ACC112 (cell line): ENCODE results near the gene PRKCB.

ENCODE experiments used
- H2AFZ ChIP-seq: fragments of 200-600 bp; sonication (generic); one replicate; pipeline ENCODE4 v1.6.0; 2017; ENCODE audit warnings: antibody characterized with exemption, low read length; ENCODE audit not compliant: unreplicated experiment
- H3K27ac ChIP-seq: fragments of 200-600 bp; sonication (generic); 2 replicates; pipeline ENCODE4 v1.5.1; 2014; ENCODE audit warnings: low read depth, mild to moderate bottlenecking, antibody characterized with exemption, low read length, moderate library complexity
- H3K27me3 ChIP-seq: fragments of 200-600 bp; sonication (generic); 2 replicates; pipeline ENCODE4 v1.6.1; 2014; ENCODE audit warnings: mild to moderate bottlenecking, antibody characterized with exemption, low read length, moderate library complexity, mixed read lengths; ENCODE audit not compliant: insufficient read depth
- H3K36me3 ChIP-seq: fragments of 200-600 bp; sonication (generic); 2 replicates; pipeline ENCODE4 v1.6.1; 2016; ENCODE audit warnings: mild to moderate bottlenecking, antibody characterized with exemption, low read length, moderate library complexity, mixed read lengths; ENCODE audit not compliant: insufficient read depth
- H3K4me1 ChIP-seq: fragments of 200-600 bp; sonication (generic); one replicate; pipeline ENCODE4 v1.6.1; 2016; ENCODE audit warnings: low read length, mixed read lengths; ENCODE audit not compliant: insufficient read depth, unreplicated experiment, control insufficient read depth
- H3K4me3 ChIP-seq: fragments of 200-600 bp; sonication (generic); 2 replicates; pipeline ENCODE4 v1.5.1; 2014; ENCODE audit warnings: mild to moderate bottlenecking, low read depth, low read length
- H3K79me2 ChIP-seq: fragments of 200-600 bp; sonication (generic); one replicate; pipeline ENCODE4 v1.6.0; 2016; ENCODE audit warnings: low read length; ENCODE audit not compliant: control insufficient read depth, unreplicated experiment, insufficient read depth

The PRKCB gene

GRCh38 chr16:24129412-24129918, 293.7 kb downstream of the PRKCB start:
- Histone ChIP-seq H3K36me3 (no peaks in the 10 kb centered on the region), H2AFZ (no peak overlapping the region), H3K79me2 (no peaks in the 10 kb centered on the region), H3K27ac (no peak overlapping the region), H3K27me3 (no peaks in the 10 kb centered on the region), H3K4me1 (no peaks in the 10 kb centered on the region), H3K4me3 (no peak overlapping the region)

GRCh38 chr16:24130494-24131085, 294.8 kb downstream of the PRKCB start:
- no peaks in the 10 kb centered on the region for H3K27me3 ChIP-seq
- H3K4me3 ChIP-seq = no peak overlapping the region
- no peaks in the 10 kb centered on the region for H3K4me1 ChIP-seq
- no peaks in the 10 kb centered on the region for H3K79me2 ChIP-seq
- H2AFZ ChIP-seq = no peak overlapping the region
- no peaks in the 10 kb centered on the region for H3K36me3 ChIP-seq
- no peak overlapping the region for H3K27ac ChIP-seq

GRCh38 chr16:24131294-24131693, 295.5 kb downstream of the PRKCB start:
- no peak overlapping the region for H2AFZ ChIP-seq
- H3K27me3 ChIP-seq = no peaks in the 10 kb centered on the region
- H3K4me1 ChIP-seq = no peaks in the 10 kb centered on the region
- H3K4me3 ChIP-seq = no peak overlapping the region
- H3K36me3 ChIP-seq = no peaks in the 10 kb centered on the region
- no peak overlapping the region for H3K27ac ChIP-seq
- H3K79me2 ChIP-seq = no peaks in the 10 kb centered on the region

- Histone ChIP-seq H3K36me3 (no peaks in the 10 kb centered on the region), H3K79me2 (no peaks in the 10 kb centered on the region), H3K27me3 (no peaks in the 10 kb centered on the region)
These were observed 296.4 kb downstream of the PRKCB start for GRCh38 chr16:24132048-24132796.

GRCh38 chr16:24132797-24133155, 297.0 kb downstream of the PRKCB start:
- no peaks in the 10 kb centered on the region for H3K27me3 ChIP-seq
- no peak overlapping the region for H3K4me3 ChIP-seq

More at GRCh38 chr16:24132048-24132796, 296.4 kb downstream of the PRKCB start:
- no peaks in the 10 kb centered on the region for H3K4me1 ChIP-seq
- H3K27ac ChIP-seq = no peak overlapping the region
- no peak overlapping the region for H2AFZ ChIP-seq
- H3K4me3 ChIP-seq = no peak overlapping the region

GRCh38 chr16:24135624-24136565, 300.1 kb downstream of the PRKCB start:
- Histone ChIP-seq H3K27me3 (no peaks in the 10 kb centered on the region), H3K79me2 (no peaks in the 10 kb centered on the region), H3K4me3 (no peak overlapping the region), H3K27ac (no peak overlapping the region), H3K4me1 (no peaks in the 10 kb centered on the region), H2AFZ (no peak overlapping the region), H3K36me3 (no peaks in the 10 kb centered on the region)

More at GRCh38 chr16:24132797-24133155, 297.0 kb downstream of the PRKCB start:
- no peaks in the 10 kb centered on the region for H3K79me2 ChIP-seq
- no peaks in the 10 kb centered on the region for H3K36me3 ChIP-seq
- no peak overlapping the region for H2AFZ ChIP-seq
- H3K4me1 ChIP-seq = no peaks in the 10 kb centered on the region
- no peak overlapping the region for H3K27ac ChIP-seq

- no peak overlapping the region for H3K27ac ChIP-seq
- H3K36me3 ChIP-seq = no peaks in the 10 kb centered on the region
These were observed 302.2 kb downstream of the PRKCB start for GRCh38 chr16:24138024-24138423.

GRCh38 chr16:24138575-24138974, 302.8 kb downstream of the PRKCB start:
- Histone ChIP-seq H2AFZ (no peak overlapping the region), H3K79me2 (no peaks in the 10 kb centered on the region), H3K27ac (no peak overlapping the region), H3K27me3 (no peaks in the 10 kb centered on the region), H3K4me1 (no peaks in the 10 kb centered on the region), H3K36me3 (no peaks in the 10 kb centered on the region), H3K4me3 (no peak overlapping the region)

More at GRCh38 chr16:24138024-24138423, 302.2 kb downstream of the PRKCB start:
- Histone ChIP-seq H3K79me2 (no peaks in the 10 kb centered on the region), H3K4me1 (no peaks in the 10 kb centered on the region), H3K27me3 (no peaks in the 10 kb centered on the region), H3K4me3 (no peak overlapping the region), H2AFZ (no peak overlapping the region)

- no peaks in the 10 kb centered on the region for H3K27me3 ChIP-seq
- no peak overlapping the region for H3K27ac ChIP-seq
- no peaks in the 10 kb centered on the region for H3K79me2 ChIP-seq
- H3K4me1 ChIP-seq = no peaks in the 10 kb centered on the region
- no peak overlapping the region for H2AFZ ChIP-seq
- no peaks in the 10 kb centered on the region for H3K36me3 ChIP-seq
- H3K4me3 ChIP-seq = no peak overlapping the region
These were observed 303.5 kb downstream of the PRKCB start for GRCh38 chr16:24139282-24139681.

- Histone ChIP-seq H3K36me3 (no peaks in the 10 kb centered on the region), H3K27ac (no peak overlapping the region), H3K79me2 (no peaks in the 10 kb centered on the region)
These were observed 304.9 kb downstream of the PRKCB start for GRCh38 chr16:24140730-24141129.

More at GRCh38 chr16:24140730-24141129, 304.9 kb downstream of the PRKCB start:
- H2AFZ ChIP-seq = no peak overlapping the region
- H3K4me3 ChIP-seq = no peak overlapping the region
- H3K4me1 ChIP-seq = no peaks in the 10 kb centered on the region
- H3K27me3 ChIP-seq = no peaks in the 10 kb centered on the region
